Skeletal muscle tissue (tissue), 4 donors: ENCODE measurements around the gene CDH4. TPM values are rescaled to one million over a fixed set of nuclear protein-coding genes. Genes with fewer than 3 reads are reported as not detected.

Experiments
- H3K27ac ChIP-seq: one replicate; pipeline ENCODE4 v1.7.0; 2013; ENCODE audit warnings: mild to moderate bottlenecking, low read depth, low read length, inconsistent platforms
- H3K27me3 ChIP-seq, 3 donors: one replicate each; pipeline ENCODE4 v1.7.0; 2013; ENCODE audit warnings: low read length in 3 of 3; ENCODE audit not compliant: control insufficient read depth in 3 of 3, insufficient read depth in 3 of 3
- H3K36me3 ChIP-seq, 3 donors: one replicate each; pipeline ENCODE4 v1.7.0; 2013; ENCODE audit warnings: low read length in 3 of 3; ENCODE audit not compliant: control insufficient read depth in 3 of 3, insufficient read depth in 3 of 3
- H3K4me1 ChIP-seq, 3 donors: one replicate each; pipeline ENCODE4 v1.7.0; 2013; ENCODE audit warnings: low read length in 3 of 3, mild to moderate bottlenecking in 3 of 3; ENCODE audit not compliant: control insufficient read depth in 3 of 3, insufficient read depth in 3 of 3
- H3K4me3 ChIP-seq, 3 donors: one replicate each; pipeline ENCODE4 v1.7.0; 2013; ENCODE audit warnings: low read length in 3 of 3
- H3K9ac ChIP-seq, 3 donors: one replicate each; pipeline ENCODE4 v1.7.0; 2013; ENCODE audit warnings: low read length in 3 of 3, mild to moderate bottlenecking in 3 of 3, moderate library complexity in 2 of 3, low read depth in 1 of 3
- H3K9me3 ChIP-seq, 3 donors: one replicate each; pipeline ENCODE4 v1.7.0; 2013; ENCODE audit warnings: low read length in 3 of 3; ENCODE audit not compliant: control insufficient read depth in 3 of 3
- total RNA-seq: library from RNA; depleted of rRNA; stranded (reverse); fragments of >200 nt; gene quantifications from one replicate; pipeline ENCODE4 v1.2.3, GENCODE V29; 2014
- donor health status: Osteomylitis.

CDH4 gene
- total RNA-seq, 1 donor from 2014 or later, result 0.52 TPM

- H3K4me1 ChIP-seq, result no peaks in the 10 kb centered on the region
- H3K27me3 ChIP-seq, result peaks cover 0 to 4% (median 3%) of the 10 kb centered on the region in 3 donors
- H3K27ac ChIP-seq, result no peak overlapping the region
- no peaks in the 10 kb centered on the region for H3K36me3 ChIP-seq
- H3K9ac ChIP-seq, result no peak overlapping the region
- H3K9me3 ChIP-seq, result no peaks in the 10 kb centered on the region
- H3K4me3 ChIP-seq, result no peak overlapping the region
Measured at GRCh38 chr20:61655591-61655990, 403.5 kb downstream of the CDH4 start.

DNA sequence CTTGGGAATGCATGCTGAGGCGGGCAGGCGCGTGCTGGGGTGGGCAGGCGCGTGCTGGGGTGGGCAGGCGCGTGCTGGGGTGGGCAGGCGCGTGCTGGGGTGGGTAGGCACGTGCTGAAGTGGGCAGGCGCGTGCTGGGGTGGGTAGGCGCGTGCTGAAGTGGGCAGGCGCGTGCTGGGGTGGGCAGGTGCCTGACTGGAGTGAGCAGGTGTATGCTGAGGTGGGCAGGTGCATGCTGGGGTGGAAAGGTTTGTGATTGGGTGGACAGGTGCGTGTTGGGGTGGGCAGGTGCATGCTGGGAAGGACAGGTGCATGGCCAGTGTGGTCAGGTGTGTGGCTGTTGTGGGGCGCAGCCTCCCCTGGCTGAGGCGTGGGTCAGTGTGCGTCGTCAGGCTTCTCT, 404.1 kb downstream of the CDH4 start:
- Histone ChIP-seq H3K9me3 (no peaks in the 10 kb centered on the region), H3K9ac (no peak overlapping the region), H3K36me3 (no peaks in the 10 kb centered on the region)

GRCh38 chr20:61657721-61658377, 405.8 kb downstream of the CDH4 start:
- H3K9ac ChIP-seq, result no peak overlapping the region
- H3K27ac ChIP-seq, result no peak overlapping the region
- no peaks in the 10 kb centered on the region for H3K4me1 ChIP-seq
- H3K9me3 ChIP-seq, result no peaks in the 10 kb centered on the region
- H3K27me3 ChIP-seq, result peaks cover 0 to 4% (median 3%) of the 10 kb centered on the region in 3 donors
- no peaks in the 10 kb centered on the region for H3K36me3 ChIP-seq
- no peak overlapping the region for H3K4me3 ChIP-seq

More for the DNA sequence above, 404.1 kb downstream of the CDH4 start:
- Histone ChIP-seq H3K4me3 (no peak overlapping the region), H3K27ac (no peak overlapping the region), H3K4me1 (no peaks in the 10 kb centered on the region), H3K27me3 (peaks cover 0 to 4% (median 3%) of the 10 kb centered on the region in 3 donors)

- Histone ChIP-seq H3K36me3 (no peaks in the 10 kb centered on the region), H3K27me3 (peaks cover 0 to 4% (median 3%) of the 10 kb centered on the region in 3 donors), H3K4me3 (no peak overlapping the region), H3K27ac (no peak overlapping the region), H3K9ac (no peak overlapping the region), H3K9me3 (no peaks in the 10 kb centered on the region), H3K4me1 (no peaks in the 10 kb centered on the region)
Measured at GRCh38 chr20:61658563-61658962, 406.5 kb downstream of the CDH4 start.

GRCh38 chr20:61659246-61659993, 407.4 kb downstream of the CDH4 start:
- Histone ChIP-seq H3K9ac (no peak overlapping the region), H3K36me3 (no peaks in the 10 kb centered on the region), H3K4me1 (no peaks in the 10 kb centered on the region), H3K4me3 (no peak overlapping the region), H3K27ac (no peak overlapping the region), H3K27me3 (peaks cover 0 to 9% (median 9%) of the 10 kb centered on the region in 3 donors), H3K9me3 (no peaks in the 10 kb centered on the region)

- Histone ChIP-seq H3K9me3 (no peaks in the 10 kb centered on the region), H3K36me3 (no peaks in the 10 kb centered on the region), H3K9ac (no peak overlapping the region), H3K27ac (no peak overlapping the region), H3K27me3 (peaks cover 2 to 11% (median 9%) of the 10 kb centered on the region in 3 donors), H3K4me3 (no peak overlapping the region), H3K4me1 (no peaks in the 10 kb centered on the region)
Measured at GRCh38 chr20:61659994-61660346, 407.9 kb downstream of the CDH4 start.

GRCh38 chr20:61660559-61660958, 408.5 kb downstream of the CDH4 start:
- Histone ChIP-seq H3K27ac (no peak overlapping the region), H3K36me3 (no peaks in the 10 kb centered on the region), H3K4me3 (no peak overlapping the region), H3K27me3 (peaks cover 4 to 13% (median 9%) of the 10 kb centered on the region in 3 donors), H3K9ac (no peak overlapping the region), H3K9me3 (no peaks in the 10 kb centered on the region), H3K4me1 (no peaks in the 10 kb centered on the region)

DNA sequence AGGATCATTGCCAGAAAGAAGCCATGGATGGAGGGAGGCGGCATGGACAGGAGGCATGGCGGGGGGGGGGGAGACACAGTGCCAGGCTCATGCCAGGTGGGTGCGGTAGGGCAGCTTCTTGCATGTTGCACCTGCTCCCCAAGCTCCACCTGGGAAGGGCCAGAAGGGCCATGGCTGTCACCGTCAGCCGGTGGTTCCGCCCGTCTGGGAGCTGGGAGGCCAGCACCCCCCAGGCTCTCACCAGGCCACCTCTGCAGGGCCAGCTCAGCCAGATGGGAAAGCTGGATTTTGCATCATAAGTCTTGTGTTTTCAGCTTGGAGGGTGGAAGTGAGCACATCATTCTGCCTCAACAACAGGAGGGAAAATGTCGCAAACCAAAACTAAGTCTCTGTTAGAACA, 409.0 kb downstream of the CDH4 start:
- H3K9ac ChIP-seq, result no peak overlapping the region
- H3K9me3 ChIP-seq, result no peaks in the 10 kb centered on the region
- H3K4me1 ChIP-seq, result no peaks in the 10 kb centered on the region
- H3K4me3 ChIP-seq, result no peak overlapping the region
- H3K36me3 ChIP-seq, result no peaks in the 10 kb centered on the region
- no peak overlapping the region for H3K27ac ChIP-seq
- H3K27me3 ChIP-seq, result peaks cover 4 to 16% (median 13%) of the 10 kb centered on the region in 3 donors

GRCh38 chr20:61661583-61661982, 409.5 kb downstream of the CDH4 start:
- H3K27me3 ChIP-seq, result peaks cover 4 to 20% (median 16%) of the 10 kb centered on the region in 3 donors
- no peak overlapping the region for H3K27ac ChIP-seq
- H3K4me3 ChIP-seq, result no peak overlapping the region
- H3K9ac ChIP-seq, result no peak overlapping the region
- no peaks in the 10 kb centered on the region for H3K36me3 ChIP-seq
- H3K4me1 ChIP-seq, result no peaks in the 10 kb centered on the region
- H3K9me3 ChIP-seq, result no peaks in the 10 kb centered on the region

GRCh38 chr20:61662226-61662967, 410.3 kb downstream of the CDH4 start:
- no peaks in the 10 kb centered on the region for H3K4me1 ChIP-seq
- H3K4me3 ChIP-seq, result no peak overlapping the region
- H3K27ac ChIP-seq, result no peak overlapping the region
- H3K36me3 ChIP-seq, result no peaks in the 10 kb centered on the region
- H3K9me3 ChIP-seq, result no peaks in the 10 kb centered on the region
- H3K9ac ChIP-seq, result no peak overlapping the region
- peaks cover 4 to 21% (median 16%) of the 10 kb centered on the region in 3 donors for H3K27me3 ChIP-seq
